Measurements from ENCODE around the gene LAYN.

The LAYN gene

GRCh38 chr11:111531687-111532364, 8.7 kb upstream of the LAYN start:
- DNase-seq = peak; percentile 19

- no peak for DNase-seq
Measured at GRCh38 chr11:111532365-111532709, 8.2 kb upstream of the LAYN start.

DNA sequence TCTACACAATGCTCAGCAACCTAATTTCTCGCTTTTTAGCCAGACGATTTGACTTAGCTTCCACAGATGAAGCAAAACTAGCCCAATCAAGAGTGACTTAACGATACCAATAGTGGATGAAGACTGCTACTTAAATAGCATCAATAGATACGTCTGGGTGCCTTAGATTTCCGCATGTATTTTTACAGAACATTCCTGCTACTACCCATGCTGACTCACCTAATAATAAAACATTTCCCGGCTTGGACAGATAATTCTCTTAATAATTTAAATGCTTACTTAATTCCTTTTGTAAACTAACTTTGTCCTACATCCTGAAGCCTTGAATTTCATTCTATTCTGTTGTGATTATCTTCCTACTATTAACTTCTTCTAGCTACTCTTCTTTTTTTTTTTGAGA, 5.2 kb upstream of the LAYN start:
- no peak for DNase-seq

DNA sequence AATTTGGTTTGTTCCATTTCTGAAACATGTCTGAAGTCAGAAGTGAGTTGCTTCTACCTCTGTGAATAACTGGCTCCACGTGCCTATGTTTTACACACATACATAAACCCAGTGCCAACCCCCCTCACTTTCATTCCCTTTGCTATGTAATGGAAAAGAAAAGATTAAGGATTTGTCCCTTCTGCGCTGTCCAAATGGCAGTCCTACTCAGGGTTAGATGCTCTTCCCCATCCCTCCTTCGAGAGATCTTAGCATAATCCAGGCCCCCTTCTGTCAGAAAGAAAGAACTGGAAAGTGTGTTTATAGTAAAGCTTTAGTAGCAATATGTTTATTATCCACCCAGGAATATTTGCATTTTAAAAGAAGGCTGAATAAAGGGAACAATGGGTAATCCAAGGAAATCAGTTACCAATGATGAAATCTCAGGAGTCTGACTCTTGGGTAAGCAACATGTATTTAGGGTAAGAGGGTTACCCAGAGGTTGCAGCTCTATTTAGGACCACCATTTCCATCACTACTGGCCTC, 3.1 kb upstream of the LAYN start:
- DNase-seq = no peak

DNA sequence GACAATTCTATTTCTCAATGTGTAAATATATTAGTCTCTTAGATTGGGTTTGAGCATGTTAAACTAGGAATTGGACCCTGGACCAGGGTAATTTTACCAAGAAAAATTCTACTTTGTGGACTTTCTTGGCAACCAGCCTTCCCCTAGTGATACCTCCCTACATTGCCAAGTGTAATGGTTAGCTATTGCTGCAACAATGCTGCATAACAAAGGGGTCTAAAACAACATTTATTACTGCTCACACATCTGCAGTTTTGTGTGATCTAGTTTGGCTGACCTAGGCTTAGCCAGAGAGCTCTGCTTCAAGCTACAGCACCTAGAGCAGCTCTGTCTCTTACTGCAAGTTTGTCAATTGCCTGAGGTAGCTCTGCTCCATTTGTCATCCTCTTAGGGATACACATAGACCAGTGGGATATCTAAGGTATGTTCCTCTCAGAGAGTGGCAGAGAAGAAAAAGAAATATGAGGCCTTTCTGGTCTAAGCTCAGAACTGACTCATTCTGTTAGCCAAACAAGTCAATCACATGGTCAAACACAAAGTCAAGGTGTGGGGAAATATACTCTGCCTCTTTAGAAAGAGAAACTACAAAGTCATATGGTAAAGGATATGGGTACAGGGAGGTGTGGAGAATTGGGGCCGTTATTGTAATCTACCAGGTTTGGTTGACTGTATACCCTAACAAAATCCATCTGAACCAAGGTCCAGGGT, 2.0 kb upstream of the LAYN start:
- no peak for DNase-seq

GRCh38 chr11:111539426-111540113, 950 bp upstream of the LAYN start:
- DNase-seq = no peak

- DNase-seq = no peak
Measured at GRCh38 chr11:111540937-111541253, 375 bp downstream of the LAYN start.

DNA sequence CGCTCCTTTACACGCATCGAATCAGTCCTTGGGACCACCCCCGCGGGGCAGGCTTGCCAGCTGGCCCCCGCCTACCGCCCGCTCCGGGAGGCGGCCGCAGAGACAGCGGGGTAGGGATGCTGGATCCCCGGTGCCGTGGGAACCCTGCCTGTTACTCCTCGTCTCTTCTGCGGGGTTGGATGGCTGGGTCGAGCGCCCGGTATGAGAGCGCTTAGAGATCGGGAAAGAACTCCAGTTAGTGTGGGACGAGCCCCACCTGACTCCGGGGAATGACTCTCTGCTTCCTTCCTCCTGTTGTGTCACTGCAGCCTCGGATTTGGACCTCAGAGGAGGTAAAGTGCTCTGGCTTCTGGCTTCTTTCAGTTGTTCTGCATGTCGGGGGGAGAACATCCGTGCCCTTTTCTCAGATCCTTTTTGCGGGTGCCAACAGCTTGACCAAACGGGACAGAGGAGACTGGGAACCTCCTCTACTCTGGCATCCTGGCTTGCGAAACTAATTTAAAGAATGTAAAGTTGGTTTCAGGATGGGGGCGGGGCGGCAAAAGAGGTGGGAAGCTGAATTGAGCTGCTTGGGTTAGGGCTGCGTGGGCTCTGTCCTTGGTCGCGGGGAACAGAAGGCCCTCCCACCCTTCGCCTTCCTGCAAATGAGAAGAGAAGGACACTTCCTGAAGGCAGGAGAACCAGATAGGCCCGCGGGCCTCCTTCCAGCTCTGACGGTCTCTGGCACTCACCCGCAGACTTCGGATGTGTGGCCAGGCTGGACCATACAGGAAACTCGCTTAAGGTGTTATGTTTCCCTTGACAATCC, 938 bp downstream of the LAYN start:
- DNase-seq = no peak

DNA sequence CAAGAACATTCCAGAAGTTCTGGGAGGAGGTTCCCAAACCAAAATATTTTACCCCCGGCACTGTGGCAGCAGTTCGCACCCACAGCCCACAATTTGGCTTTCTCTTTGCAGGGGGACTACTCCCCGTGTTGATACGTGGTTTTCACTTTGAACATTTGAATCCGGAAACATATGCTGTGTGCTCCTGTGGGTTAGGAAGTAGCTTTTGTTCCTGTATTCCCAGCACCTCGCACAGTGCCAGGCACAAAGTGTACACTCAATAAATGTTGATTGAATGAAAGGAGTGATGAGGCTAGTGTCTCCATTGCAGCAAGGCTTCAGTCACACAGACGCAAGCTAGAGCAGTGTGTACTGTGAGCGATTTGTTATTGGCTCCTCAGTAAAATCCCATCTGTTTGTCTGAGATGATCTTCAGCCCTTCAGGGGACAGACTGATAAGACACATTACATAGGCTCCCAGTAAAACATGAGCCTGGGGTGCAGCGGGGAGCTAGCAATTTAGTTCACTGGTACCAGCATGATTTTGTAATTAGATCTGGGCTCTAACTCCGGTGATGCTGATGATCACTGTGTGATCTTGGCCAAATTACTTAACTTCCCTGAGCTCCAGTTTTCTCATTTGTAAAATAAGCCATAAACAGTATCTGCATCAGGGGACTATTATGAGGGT, 2.2 kb downstream of the LAYN start:
- no peak for DNase-seq

GRCh38 chr11:111548525-111548924, 8.0 kb downstream of the LAYN start:
- DNase-seq = no peak

DNA sequence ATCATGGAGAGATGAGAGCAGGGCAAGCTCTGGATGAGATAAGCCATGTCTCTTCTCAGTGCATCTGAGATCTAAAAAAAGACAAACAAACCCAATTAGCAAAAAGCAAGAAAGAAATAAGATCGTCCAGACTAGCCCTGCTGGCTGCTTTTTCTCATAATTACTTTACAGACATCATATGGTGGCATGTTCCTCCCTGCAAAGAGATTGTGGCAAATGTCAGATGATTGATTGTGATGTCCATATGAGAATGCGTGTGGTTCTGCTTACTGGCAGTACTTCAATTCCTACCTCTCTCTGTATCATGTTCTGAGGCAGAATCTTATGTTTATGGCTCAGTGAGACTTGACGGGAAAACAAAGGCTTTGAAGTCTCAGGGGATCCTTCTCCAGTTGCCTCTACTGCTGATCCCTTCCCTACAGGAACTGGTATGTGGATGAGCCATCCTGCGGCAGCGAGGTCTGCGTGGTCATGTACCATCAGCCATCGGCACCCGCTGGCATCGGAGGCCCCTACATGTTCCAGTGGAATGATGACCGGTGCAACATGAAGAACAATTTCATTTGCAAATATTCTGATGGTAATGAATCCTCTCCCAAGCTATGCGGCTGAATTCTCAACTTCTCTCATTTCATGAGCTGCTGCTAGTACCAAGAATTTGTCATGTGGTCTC, 8.8 kb downstream of the LAYN start:
- no peak for DNase-seq

DNA sequence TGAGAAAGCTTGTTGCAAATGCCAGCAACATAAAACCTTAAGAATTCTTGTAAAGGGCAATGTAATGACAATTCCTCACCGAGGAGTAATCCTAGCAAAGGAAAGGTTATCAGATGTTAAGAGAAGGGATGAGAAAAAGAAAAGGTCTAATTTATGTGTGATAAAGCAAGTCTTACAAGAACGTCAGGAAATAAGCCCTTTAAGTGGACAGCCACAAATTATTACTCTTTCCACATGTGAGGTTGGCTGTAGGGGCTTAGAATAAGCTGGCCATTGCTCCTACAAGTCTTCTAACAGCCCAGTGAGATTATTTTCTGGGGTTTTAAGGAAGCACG, 9.3 kb downstream of the LAYN start:
- no peak for DNase-seq

DNA sequence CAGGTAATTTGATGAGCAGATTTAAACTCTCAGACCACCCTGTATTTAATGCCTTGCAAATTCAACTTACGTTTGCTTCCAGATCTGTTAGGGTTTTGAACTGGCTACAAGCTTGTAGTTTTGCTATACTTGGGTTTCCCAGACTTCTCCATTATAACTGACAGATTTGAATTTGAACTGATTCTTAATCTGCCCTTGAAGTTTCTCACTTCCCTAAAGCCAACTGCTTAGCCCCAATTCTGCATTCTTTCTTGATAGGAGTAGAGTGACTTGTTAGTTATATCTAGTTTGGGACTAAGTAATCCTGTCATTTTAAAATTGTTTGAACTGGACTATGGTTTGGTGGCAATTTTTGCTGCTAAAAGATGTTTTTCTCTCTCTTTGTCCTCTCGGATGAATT, 9.7 kb downstream of the LAYN start:
- no peak for DNase-seq

GRCh38 chr11:111554532-111554931, 14.0 kb downstream of the LAYN start:
- no peak for DNase-seq

- no peak for DNase-seq
Measured at GRCh38 chr11:111555255-111555654, 14.7 kb downstream of the LAYN start.

DNA sequence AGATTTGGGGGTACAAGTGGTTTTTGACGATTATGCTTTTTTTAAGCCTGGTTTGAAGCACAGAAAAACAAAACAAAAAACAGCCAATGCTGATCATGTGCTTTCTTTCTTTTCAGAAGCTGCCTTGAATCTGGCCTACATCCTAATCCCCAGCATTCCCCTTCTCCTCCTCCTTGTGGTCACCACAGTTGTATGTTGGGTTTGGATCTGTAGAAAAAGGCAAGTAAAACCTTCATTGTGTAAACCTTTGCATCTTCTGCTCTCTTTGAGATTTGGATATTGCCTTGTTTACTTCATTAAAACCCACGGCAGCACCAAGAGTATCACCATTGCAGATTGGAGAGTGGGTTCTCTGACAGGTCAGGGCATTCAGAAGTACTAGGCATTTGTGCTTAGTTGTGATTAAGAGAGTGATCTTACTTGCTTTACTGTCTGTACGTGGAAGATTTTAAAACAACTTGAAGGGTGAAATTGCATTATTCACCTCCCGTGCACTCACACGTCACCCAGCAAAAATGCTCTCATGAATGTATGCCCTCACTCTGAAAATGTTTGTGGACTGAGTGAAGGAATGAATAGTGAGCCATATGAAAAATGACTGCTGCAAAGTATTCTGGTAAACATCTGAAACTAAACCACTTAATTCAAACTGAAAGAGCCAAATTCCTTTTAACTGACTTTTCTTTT, 17.0 kb downstream of the LAYN start:
- peak; percentile 47 for DNase-seq

- DNase-seq = no peak
Measured at GRCh38 chr11:111559800-111560464, 19.4 kb downstream of the LAYN start.

DNA sequence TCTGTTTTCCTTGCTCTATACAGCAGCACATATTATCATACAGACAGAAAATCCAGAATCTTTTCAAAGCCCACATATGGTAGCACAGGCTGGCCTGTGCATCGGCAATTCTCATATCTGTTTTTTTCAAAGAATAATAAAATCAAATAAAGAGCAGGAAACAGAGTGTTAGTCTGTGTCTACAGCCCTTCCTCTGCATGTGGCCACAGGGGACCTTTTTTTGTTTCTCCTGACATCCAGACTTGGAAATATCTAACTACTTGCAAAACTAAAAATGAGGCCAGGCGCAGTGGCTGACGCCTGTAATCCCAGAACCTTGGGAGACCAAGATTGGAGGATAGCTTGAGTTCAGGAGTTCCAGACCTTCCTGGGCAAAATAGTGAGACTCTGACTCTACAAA, 20.3 kb downstream of the LAYN start:
- DNase-seq = no peak

- DNase-seq = no peak
Measured at GRCh38 chr11:111561306-111561705, 20.8 kb downstream of the LAYN start.

- peak; percentile 8 for DNase-seq
Measured at GRCh38 chr11:111561791-111562325, 21.3 kb downstream of the LAYN start.

All from T1000 (cell line).